ENCODE data around the gene MGAT1. TPM values are rescaled to one million over a fixed set of nuclear protein-coding genes. Genes with fewer than 3 reads are reported as not detected.

MGAT1 gene
- total and polyA plus RNA-seq, 5 experiments from 2014 or later, result 108 to 205 (median 149) TPM

DNA sequence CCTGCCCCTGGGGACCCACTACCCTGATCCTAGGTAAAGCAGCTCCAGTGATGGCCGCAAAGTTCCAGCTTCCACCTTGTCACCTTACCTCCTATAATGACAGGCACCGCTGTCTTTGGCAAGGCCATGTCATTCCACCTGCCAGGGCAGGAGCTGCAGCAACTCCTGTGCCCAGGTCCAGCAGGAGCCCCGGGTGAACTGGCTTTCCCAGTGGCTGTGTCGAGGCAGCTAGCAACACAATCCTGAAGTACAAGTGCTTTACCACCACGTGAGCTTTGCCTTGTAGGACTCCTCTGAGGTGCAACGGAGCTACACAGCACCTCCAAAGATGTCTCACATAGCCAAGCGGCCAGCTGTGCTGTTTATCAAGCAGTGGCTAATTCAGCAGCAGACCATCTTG lies 20.7 kb upstream of the MGAT1 start:
- POLR2A ChIA-PET, result interaction anchor here (1.1 to 4.8 kb wide), 2 partner anchors 8 to 14 kb away, joined by 6 to 28 read pairs; no protein-coding TSS in a partner anchor
- Mint-ChIP-seq H3K4me1 (peaks cover 12 to 40% (median 29%) of the 10 kb centered on the region in 4 donors), H3K4me3 (no peak overlapping the region), H3K36me3 (peaks cover 0 to 3% (median under 1%) of the 10 kb centered on the region in 3 donors), H3K9me3 (no peaks in the 10 kb centered on the region), H3K27me3 (no peaks in the 10 kb centered on the region), H3K27ac (no peak overlapping the region)
- DNase-seq (no peak), ATAC-seq (no peak)

DNA sequence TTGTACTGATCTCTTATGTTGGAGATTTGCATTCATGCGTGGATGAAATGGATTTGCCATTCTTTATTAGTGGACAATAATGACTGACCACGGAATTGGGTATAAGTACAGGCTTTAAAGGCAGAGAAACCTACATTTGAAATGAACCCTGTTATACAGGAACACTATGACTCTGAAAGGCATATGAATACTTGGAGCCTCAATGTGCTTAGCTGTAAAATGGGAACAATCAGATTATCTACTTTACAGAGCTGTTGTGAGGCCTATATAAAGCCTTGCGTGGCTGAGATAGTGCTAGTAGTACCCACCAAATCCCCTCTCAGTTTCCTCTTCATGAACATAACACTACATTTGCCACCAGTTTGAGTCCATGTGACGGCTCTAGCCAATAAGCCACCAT lies 18.9 kb upstream of the MGAT1 start:
- Mint-ChIP-seq H3K9me3 (no peaks in the 10 kb centered on the region), H3K36me3 (peaks cover 0 to 2% (median 0%) of the 10 kb centered on the region in 3 donors), H3K4me1 (peaks cover 22 to 58% (median 40%) of the 10 kb centered on the region in 4 donors), H3K4me3 (peak overlapping the region in 1 of 10 donors; percentile 40), H3K27me3 (no peaks in the 10 kb centered on the region), H3K27ac (peak overlapping the region in 1 of 10 donors; percentile 67)
- DNase-seq, result no peak
- POLR2A ChIA-PET, result interaction anchor here (0.7 to 1.5 kb wide), 3 partner anchors 8 to 18 kb away, joined by 3 read pairs; no protein-coding TSS in a partner anchor
- no peak for ATAC-seq

DNA sequence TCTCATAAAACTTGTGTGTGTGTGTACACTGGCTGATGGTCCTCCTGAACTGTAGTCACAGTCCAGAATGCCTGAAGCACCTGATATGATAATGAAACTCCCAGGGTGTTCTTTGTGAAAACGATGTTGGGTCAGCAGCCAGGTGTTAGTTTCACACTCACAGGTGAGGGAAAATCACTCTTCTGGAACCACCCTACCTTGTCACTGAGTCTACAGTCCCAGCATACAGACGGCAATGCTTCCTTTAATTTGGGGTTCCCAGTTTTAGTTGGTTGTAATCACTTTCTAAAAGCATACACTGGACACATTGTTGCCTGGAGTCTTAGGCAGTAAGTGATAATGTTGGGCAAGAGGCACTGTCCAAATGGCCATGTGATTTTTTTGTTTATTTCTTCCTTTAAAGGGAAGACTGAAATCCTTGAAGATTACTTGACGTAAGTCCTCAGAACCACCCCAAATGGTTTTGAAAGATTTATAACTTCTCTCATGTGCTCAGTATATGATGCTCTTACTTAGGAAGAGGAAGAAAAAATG lies 18.2 kb upstream of the MGAT1 start:
- Mint-ChIP-seq H3K4me1 (peaks cover 23 to 60% (median 38%) of the 10 kb centered on the region in 4 donors), H3K36me3 (no peaks in the 10 kb centered on the region), H3K27ac (peak overlapping the region in 1 of 10 donors; percentile 67), H3K9me3 (no peaks in the 10 kb centered on the region), H3K27me3 (no peaks in the 10 kb centered on the region), H3K4me3 (no peak overlapping the region)
- POLR2A ChIA-PET, result interaction anchor here (0.7 to 1.5 kb wide), 3 partner anchors 8 to 18 kb away, joined by 3 read pairs; no protein-coding TSS in a partner anchor
- DNase-seq (no peak), ATAC-seq (no peak)

DNA sequence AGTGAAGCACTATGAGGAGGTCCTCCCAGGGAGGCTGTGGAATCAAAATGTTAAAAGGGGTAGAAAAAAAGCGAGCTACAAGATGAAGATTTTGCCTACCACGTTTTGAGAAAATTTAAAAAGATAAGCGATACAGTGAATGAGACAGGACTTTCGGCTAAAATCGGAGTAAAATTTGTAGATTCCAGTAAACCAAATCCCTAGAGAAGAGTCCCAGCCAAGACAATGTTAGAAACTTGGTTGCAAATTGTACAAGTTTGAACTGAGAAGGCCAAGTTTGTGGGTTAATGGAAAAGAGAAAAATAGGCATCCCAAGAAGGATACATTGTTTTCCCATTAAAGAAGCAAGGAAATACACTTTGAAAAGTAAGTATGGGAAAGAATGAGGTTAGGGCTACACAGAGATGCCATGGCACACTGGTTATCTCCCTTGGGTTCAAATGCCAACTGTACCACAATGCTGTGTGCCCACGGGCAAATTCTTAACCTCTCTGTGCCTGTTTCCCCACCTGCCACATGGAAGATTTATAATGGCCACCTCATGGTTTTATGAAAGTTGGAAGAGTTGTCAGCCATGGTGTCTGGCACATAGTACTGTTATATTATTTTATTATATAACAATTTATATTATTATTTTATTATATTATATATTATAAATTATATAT lies 16.2 kb upstream of the MGAT1 start:
- Mint-ChIP-seq H3K4me1 (peaks cover 21 to 59% (median 36%) of the 10 kb centered on the region in 4 donors), H3K27me3 (no peaks in the 10 kb centered on the region), H3K27ac (peak overlapping the region in 2 of 10 donors; percentile 33 to 60), H3K9me3 (no peaks in the 10 kb centered on the region), H3K4me3 (no peak overlapping the region), H3K36me3 (no peaks in the 10 kb centered on the region)
- POLR2A ChIA-PET, result interaction anchor here (1.1 to 21.8 kb wide), 5 partner anchors 8 to 16 kb away, joined by 5 to 642 read pairs (median 8); partner anchors contain the start of gene MGAT1
- ATAC-seq, result no peak
- no peak for DNase-seq

GRCh38 chr5:180817893-180818674 lies 15.5 kb upstream of the MGAT1 start:
- Mint-ChIP-seq H3K9me3 (no peaks in the 10 kb centered on the region), H3K27me3 (no peaks in the 10 kb centered on the region), H3K4me3 (peak overlapping the region in 4 of 10 donors; percentile 20 to 62 (median 44)), H3K27ac (peak overlapping the region in 7 of 10 donors; percentile 4 to 79 (median 57)), H3K4me1 (peaks cover 25 to 63% (median 39%) of the 10 kb centered on the region in 4 donors), H3K36me3 (no peaks in the 10 kb centered on the region)
- POLR2A ChIA-PET, result interaction anchor here (1.1 to 21.8 kb wide), 5 partner anchors 9 to 15 kb away, joined by 5 to 642 read pairs (median 8); partner anchors contain the start of gene MGAT1
- DNase-seq (no peak), ATAC-seq (no peak)

DNA sequence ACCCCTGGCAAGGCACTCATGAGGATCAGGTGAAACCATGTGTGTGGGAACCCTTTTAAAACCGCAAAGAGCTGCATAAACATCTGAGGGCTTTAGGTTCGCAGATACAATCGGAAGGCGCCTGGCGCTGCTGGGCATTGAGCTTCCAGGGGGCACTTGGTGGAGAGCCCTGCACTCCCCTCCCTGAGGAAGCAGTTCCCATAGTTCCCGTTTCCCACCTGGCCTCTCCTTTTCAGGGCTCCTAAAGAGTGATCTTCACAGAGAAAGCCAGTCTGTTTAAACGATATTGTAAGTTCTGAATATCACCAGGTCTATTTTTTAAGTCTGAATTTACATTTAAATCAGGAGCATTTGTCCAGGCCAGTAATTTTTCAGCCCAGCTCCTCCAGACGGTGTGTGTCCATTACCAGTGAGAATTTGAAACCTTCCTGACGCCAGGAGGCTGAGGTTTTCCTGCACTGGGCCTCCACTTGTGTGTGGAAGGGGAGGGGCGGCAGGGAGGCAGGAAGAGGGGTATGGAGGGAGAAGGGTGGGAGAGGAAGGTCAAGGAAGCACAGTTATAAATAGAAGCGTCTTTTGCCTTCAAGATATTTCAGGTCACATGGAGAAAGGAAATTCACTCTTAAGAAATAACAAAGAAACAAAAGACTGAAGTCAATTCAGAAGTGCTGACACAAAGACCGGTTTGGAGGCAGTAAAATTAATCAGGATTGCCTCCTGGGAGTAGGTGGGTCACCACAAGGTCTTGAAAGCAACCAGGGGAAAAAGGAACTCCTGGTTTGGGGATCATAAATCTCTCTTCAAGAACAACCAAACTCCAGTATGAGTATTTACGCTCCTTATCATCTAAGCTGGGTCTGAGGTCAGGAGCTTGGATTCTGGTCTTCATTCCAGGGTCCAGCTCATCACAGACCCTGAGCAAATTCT lies 14.3 kb upstream of the MGAT1 start:
- peak in 4 of 10 donors; percentile 20 to 41 (median 26) for DNase-seq
- peaks cover 30 to 73% (median 45%) of the 10 kb centered on the region in 4 donors for H3K4me1 Mint-ChIP-seq

DNA sequence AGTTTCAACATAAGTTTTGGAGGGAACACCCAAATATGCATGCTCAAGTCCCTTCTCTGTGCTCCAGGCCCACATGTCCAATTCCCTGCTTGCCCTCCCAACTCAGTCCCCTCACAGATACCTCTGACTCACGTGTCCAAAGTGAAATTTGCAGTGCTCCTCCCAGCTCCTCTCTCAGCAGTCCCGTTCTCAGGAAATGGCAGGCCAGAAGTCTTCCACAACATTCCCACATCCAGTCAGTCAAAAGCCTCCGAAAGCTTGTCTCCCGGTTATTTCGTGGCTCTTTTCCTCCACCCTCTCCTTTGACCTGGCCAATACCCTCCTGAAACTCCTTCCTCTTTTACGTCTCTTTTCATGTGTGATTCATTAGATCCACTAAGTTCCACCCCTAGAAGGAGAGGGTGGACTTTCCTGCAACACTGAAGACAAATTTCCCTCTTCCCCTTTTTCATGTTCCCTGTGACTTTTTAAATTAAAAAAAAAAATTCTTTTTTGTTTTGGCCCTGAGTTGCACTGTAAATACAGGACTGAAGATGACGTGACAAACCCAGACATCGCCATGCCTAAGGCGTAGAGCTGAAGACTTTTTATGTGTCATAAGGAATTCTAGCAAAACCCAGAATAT lies 12.8 kb upstream of the MGAT1 start:
- no peaks in the 10 kb centered on the region for H3K27me3 Mint-ChIP-seq
- H3K4me1 Mint-ChIP-seq, result peaks cover 35 to 72% (median 53%) of the 10 kb centered on the region in 4 donors
- peak overlapping the region in 7 of 10 donors; percentile 8 to 84 (median 78) for H3K27ac Mint-ChIP-seq
- H3K9me3 Mint-ChIP-seq, result no peaks in the 10 kb centered on the region
- POLR2A ChIA-PET, result interaction anchor here (0.7 to 21.8 kb wide), 6 partner anchors 10 to 43 kb away, joined by 3 to 642 read pairs (median 4); partner anchors contain the start of gene MGAT1
- no peaks in the 10 kb centered on the region for H3K36me3 Mint-ChIP-seq
- DNase-seq (no peak), ATAC-seq (no peak)
- peak overlapping the region in 2 of 10 donors; percentile 48 to 66 for H3K4me3 Mint-ChIP-seq

More for the DNA sequence above, 14.3 kb upstream of the MGAT1 start:
- ATAC-seq, result peak; percentile 76 to 89
- peak overlapping the region; percentile 30 to 88 (median 76) for H3K4me3 Mint-ChIP-seq
- POLR2A ChIA-PET, result interaction anchor here (1.0 to 21.8 kb wide), 8 partner anchors 9 to 43 kb away, joined by 3 to 642 read pairs (median 7); partner anchors contain the start of gene MGAT1
- no peaks in the 10 kb centered on the region for H3K9me3 Mint-ChIP-seq
- no peaks in the 10 kb centered on the region for H3K27me3 Mint-ChIP-seq
- peak overlapping the region; percentile 71 to 93 (median 86) for H3K27ac Mint-ChIP-seq
- H3K36me3 Mint-ChIP-seq, result no peaks in the 10 kb centered on the region

GRCh38 chr5:180813420-180813819 lies 10.8 kb upstream of the MGAT1 start:
- Mint-ChIP-seq H3K27ac (peak overlapping the region; percentile 37 to 98 (median 82)), H3K36me3 (no peaks in the 10 kb centered on the region), H3K4me1 (peaks cover 38 to 82% (median 63%) of the 10 kb centered on the region in 4 donors), H3K27me3 (no peaks in the 10 kb centered on the region), H3K4me3 (peak overlapping the region in 3 of 10 donors; percentile 7 to 74 (median 42)), H3K9me3 (no peaks in the 10 kb centered on the region)
- POLR2A ChIA-PET, result interaction anchor here (0.6 to 21.8 kb wide), 6 partner anchors 10 to 346 kb away, joined by 3 to 642 read pairs (median 32); partner anchors contain the start of genes MGAT1 and ZFP62
- DNase-seq (no peak), ATAC-seq (no peak)

DNA sequence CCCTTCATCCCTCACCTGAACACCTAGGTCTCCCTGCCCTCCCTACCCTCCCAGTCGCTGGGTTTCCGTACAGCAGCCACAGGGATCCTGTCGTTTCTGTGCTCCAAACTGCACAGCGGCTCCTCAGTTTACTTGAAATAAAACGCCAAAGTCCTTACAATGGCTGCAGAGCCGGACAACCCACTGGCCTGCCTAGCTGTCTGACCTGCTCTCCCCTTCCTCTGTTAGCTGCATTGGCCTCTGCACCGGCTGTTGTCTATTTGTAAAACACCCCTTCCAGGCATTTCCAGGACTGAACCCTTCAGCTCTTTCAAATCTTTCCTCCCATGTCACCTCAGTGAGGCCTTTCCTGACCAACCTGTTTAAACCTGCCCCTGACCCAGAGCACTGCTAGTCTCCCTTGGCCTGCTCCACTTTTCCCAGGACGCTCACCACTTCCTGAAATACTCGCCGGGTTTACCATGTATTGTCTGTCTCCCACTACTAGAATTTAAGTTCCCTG lies 9.1 kb upstream of the MGAT1 start:
- POLR2A ChIA-PET, result interaction anchor here (1.2 to 21.8 kb wide), 5 partner anchors 9 to 376 kb away, joined by 3 to 642 read pairs (median 57); partner anchors contain the start of genes MGAT1 and ZFP62
- Mint-ChIP-seq H3K9me3 (no peaks in the 10 kb centered on the region), H3K27ac (peak overlapping the region; percentile 93 to 100 (median 96)), H3K36me3 (no peaks in the 10 kb centered on the region), H3K4me1 (peaks cover 45 to 82% (median 70%) of the 10 kb centered on the region in 4 donors), H3K27me3 (no peaks in the 10 kb centered on the region), H3K4me3 (peak overlapping the region; percentile 84 to 96 (median 88))
- ATAC-seq, result no peak
- no peak for DNase-seq

DNA sequence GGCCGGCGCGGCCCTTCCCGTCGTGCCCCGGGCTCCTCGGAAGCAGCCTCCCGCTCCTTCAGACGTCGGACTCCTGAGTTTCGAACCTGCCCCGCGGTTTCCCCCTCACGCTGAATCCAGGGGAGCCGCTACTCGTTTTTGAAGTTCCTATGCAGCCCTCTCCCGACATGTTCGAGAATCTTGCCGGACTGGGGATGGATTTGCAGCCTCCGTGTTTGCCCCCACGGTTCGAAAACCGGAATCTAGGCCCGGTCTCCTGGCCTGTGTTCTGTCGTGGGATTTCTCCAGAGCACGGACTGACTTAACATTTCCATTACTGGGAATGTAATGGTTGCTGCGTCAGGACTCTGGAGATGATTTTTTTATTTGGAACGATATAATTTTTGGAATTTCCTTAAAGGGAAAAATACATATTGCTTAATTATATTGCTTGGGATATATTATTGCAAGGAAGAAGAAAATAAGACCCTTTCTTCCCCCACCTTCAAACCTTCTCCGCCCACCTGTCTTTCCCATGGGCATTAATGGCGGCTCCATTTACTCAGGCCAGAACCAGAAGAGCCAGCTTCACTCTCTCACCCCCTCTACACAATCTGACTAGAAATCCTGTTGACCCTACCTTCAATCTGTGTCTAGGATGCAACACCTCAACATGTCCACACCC lies 8.5 kb upstream of the MGAT1 start:
- no peaks in the 10 kb centered on the region for H3K36me3 Mint-ChIP-seq
- H3K9me3 Mint-ChIP-seq, result no peaks in the 10 kb centered on the region
- no peak for ATAC-seq
- peaks cover 45 to 84% (median 72%) of the 10 kb centered on the region in 4 donors for H3K4me1 Mint-ChIP-seq
- H3K4me3 Mint-ChIP-seq, result peak overlapping the region; percentile 83 to 96 (median 88)
- peak overlapping the region; percentile 93 to 100 (median 96) for H3K27ac Mint-ChIP-seq
- DNase-seq, result no peak
- no peaks in the 10 kb centered on the region for H3K27me3 Mint-ChIP-seq
- POLR2A ChIA-PET, result interaction anchor here (0.7 to 21.8 kb wide), 24 partner anchors 8 to 1188 kb away, joined by 3 to 642 read pairs (median 4); partner anchors contain the start of genes CNOT6, HNRNPH1, MAML1 and MGAT1

Measured in naive thymus-derived CD8-positive, alpha-beta T cell (primary cell).